Measurements from ENCODE around the gene RHD. TPM values are rescaled to one million over a fixed set of nuclear protein-coding genes. Genes with fewer than 3 reads are reported as not detected.

The RHD gene
- total and polyA plus RNA-seq, 10 of the 15 experiments (the other 5 are each of a cell fraction or from before 2014, with no cell fraction given), result 0.02 to 0.34 (median 0.18) TPM; not detected in 6

- TF ChIP-seq, protein P1, sequence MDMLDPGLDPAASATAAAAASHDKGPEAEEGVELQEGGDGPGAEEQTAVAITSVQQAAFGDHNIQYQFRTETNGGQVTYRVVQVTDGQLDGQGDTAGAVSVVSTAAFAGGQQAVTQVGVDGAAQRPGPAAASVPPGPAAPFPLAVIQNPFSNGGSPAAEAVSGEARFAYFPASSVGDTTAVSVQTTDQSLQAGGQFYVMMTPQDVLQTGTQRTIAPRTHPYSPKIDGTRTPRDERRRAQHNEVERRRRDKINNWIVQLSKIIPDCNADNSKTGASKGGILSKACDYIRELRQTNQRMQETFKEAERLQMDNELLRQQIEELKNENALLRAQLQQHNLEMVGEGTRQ (IDR thresholded peaks at IDR 0.05; ENCODE audit: borderline replicate concordance, low read depth, low read length), result no peak
- TF ChIP-seq TCF7 (IDR thresholded peaks at IDR 0.05; ENCODE audit: borderline replicate concordance) (no peak), CHD1 (IDR thresholded peaks at IDR 0.05; ENCODE audit: low read depth, low read length) (peak; percentile 72; the same call in 1 of the 2 replicates), MEF2A (IDR thresholded peaks at IDR 0.05; ENCODE audit: insufficient read depth, low read depth, low read length) (0 out of 2 replicates have a peak, but pooled peaks have one; percentile 3), EED (IDR thresholded peaks at IDR 0.05; ENCODE audit: low read depth) (peak; percentile 57), ZSCAN29 (IDR thresholded peaks at IDR 0.05) (no peak), E4F1 (IDR thresholded peaks at IDR 0.05; ENCODE audit: borderline replicate concordance, partially characterized antibody) (peak; percentile 58), NFIC (IDR thresholded peaks at IDR 0.05; ENCODE audit: low read depth, low read length) (no peak), SIN3A (IDR thresholded peaks at IDR 0.05; ENCODE audit: low read depth, low read length) (peak; percentile 76; the same call in 1 of the 2 replicates), ZZZ3 (IDR thresholded peaks at IDR 0.05; ENCODE audit: control insufficient read depth, insufficient read length, low read depth) (no peak), NR2C2 (IDR thresholded peaks at IDR 0.05; ENCODE audit: borderline replicate concordance, control insufficient read depth, insufficient read length, low read depth) (no peak), SPI1 (IDR thresholded peaks at IDR 0.05; ENCODE audit: borderline replicate concordance, insufficient read depth, low read depth, low read length) (no peak), BACH1 (IDR thresholded peaks at IDR 0.05; ENCODE audit: borderline replicate concordance) (peak; percentile 72; the same call in 1 of the 2 replicates), MTA3 (IDR thresholded peaks at IDR 0.05; ENCODE audit: borderline replicate concordance, low read length) (no peak), JUNB (IDR thresholded peaks at IDR 0.05) (no peak), BCL11A (IDR thresholded peaks at IDR 0.05; ENCODE audit: low read depth, low read length) (no peak), CBX3 (IDR thresholded peaks at IDR 0.05; ENCODE audit: borderline replicate concordance, low read depth) (no peak), JUND (IDR thresholded peaks at IDR 0.05; ENCODE audit: low read depth, low read length) (no peak), NFXL1 (IDR thresholded peaks at IDR 0.05; ENCODE audit: borderline replicate concordance) (no peak), ESRRA (IDR thresholded peaks at IDR 0.05; ENCODE audit: low read length) (no peak), SMC3 (IDR thresholded peaks at IDR 0.05; ENCODE audit: borderline replicate concordance, low read length) (no peak)
- TF ChIP-seq, protein P2, sequence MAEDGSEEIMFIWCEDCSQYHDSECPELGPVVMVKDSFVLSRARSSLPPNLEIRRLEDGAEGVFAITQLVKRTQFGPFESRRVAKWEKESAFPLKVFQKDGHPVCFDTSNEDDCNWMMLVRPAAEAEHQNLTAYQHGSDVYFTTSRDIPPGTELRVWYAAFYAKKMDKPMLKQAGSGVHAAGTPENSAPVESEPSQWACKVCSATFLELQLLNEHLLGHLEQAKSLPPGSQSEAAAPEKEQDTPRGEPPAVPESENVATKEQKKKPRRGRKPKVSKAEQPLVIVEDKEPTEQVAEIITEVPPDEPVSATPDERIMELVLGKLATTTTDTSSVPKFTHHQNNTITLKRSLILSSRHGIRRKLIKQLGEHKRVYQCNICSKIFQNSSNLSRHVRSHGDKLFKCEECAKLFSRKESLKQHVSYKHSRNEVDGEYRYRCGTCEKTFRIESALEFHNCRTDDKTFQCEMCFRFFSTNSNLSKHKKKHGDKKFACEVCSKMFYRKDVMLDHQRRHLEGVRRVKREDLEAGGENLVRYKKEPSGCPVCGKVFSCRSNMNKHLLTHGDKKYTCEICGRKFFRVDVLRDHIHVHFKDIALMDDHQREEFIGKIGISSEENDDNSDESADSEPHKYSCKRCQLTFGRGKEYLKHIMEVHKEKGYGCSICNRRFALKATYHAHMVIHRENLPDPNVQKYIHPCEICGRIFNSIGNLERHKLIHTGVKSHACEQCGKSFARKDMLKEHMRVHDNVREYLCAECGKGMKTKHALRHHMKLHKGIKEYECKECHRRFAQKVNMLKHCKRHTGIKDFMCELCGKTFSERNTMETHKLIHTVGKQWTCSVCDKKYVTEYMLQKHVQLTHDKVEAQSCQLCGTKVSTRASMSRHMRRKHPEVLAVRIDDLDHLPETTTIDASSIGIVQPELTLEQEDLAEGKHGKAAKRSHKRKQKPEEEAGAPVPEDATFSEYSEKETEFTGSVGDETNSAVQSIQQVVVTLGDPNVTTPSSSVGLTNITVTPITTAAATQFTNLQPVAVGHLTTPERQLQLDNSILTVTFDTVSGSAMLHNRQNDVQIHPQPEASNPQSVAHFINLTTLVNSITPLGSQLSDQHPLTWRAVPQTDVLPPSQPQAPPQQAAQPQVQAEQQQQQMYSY (CRISPR knock-in tag; IDR thresholded peaks at IDR 0.05), result no peak
Measured at GRCh38 chr1:25338188-25338981, 66.1 kb downstream of the RHD start, which contains the start of gene TMEM50A (continued).
